HCT116 (cell line): Measurements from ENCODE around the gene DHCR24. TPM values are rescaled to one million over a fixed set of nuclear protein-coding genes. Genes with fewer than 3 reads are reported as not detected.

Experiments used
- ATAC-seq: fragments of 200-7000 bp; cut with Tn5 transposase; 2 replicates; pipeline ENCODE4 v1.9.1; 2020; ENCODE audit warnings: mild to moderate bottlenecking, moderate library complexity
- BruUV-seq: library from RNA; stranded (reverse); fragments of 400-500 nt; replicated peaks from 2 replicates; lab custom pipeline; 2021; lab: Mats Ljungman, UMichigan
- CTCF ChIA-PET: fragments of 300-600 bp; sonication (Branson Sonifier 250); formaldehyde crosslinking; loops from one replicate; lab custom pipeline; 2021; ENCODE audit warnings: antibody characterized with exemption; lab: Charles Lee
- POLR2A ChIA-PET: fragments of 300-600, 350-600 bp; sonication (Branson Sonifier 250); formaldehyde crosslinking; loops from one replicate; lab custom pipeline; 2021; ENCODE audit warnings: antibody characterized with exemption; lab: Charles Lee
- RAD21 ChIA-PET, 2 experiments: fragments of 300-600 bp; sonication (Branson Sonifier 250); formaldehyde crosslinking; loops; one replicate each; lab custom pipeline; 2023; ENCODE audit warnings: low total read pairs in 2 of 2; ENCODE audit not compliant: uncharacterized antibody in 2 of 2, unreplicated experiment in 2 of 2, low non-redundant PET in 1 of 2; lab: Charles Lee
- DNase-seq: peaks from one replicate; pipeline ENCODE4 v3.0.0-alpha.2; 2010; ENCODE audit warnings: low read depth, low spot score
- H2AFZ ChIP-seq: fragments of 200-600 bp; shearing (Covaris generic), sonication (generic); 2 replicates; pipeline ENCODE4 v1.6.1; 2017; ENCODE audit warnings: low read depth, mixed run types, mixed read lengths, antibody characterized with exemption, low read length; ENCODE audit not compliant: poor library complexity, severe bottlenecking
- H3K27ac ChIP-seq: 2 replicates; pipeline ENCODE4 v1.5.1; 2012; ENCODE audit warnings: low read depth, low read length
- H3K27me3 ChIP-seq: fragments of 200-600 bp; sonication (generic); 2 replicates; pipeline ENCODE4 v1.6.1; 2016; ENCODE audit warnings: mixed run types, low read length, mixed read lengths; ENCODE audit not compliant: insufficient read depth
- H3K36me3 ChIP-seq, 2 experiments: fragments of 200-500 bp in 1 of 2; fragments of 200-600 bp in 1 of 2; sonication (Bioruptor generic) in 1 of 2; sonication (generic) in 1 of 2; 2 replicates each; pipeline versions ENCODE4 v1.5.1 to v1.6.1; 2014 to 2016; ENCODE audit warnings: low read length in 2 of 2, inconsistent platforms in 1 of 2, mixed read lengths in 1 of 2, mixed run types in 1 of 2; ENCODE audit not compliant: insufficient read depth in 2 of 2, control insufficient read depth in 1 of 2
- H3K4me1 ChIP-seq, 2 experiments: fragments of 200-600 bp in 1 of 2; sonication (generic) in 1 of 2; 2 replicates each; pipeline versions ENCODE4 v1.5.1 to v1.6.1; 2012 to 2017; ENCODE audit warnings: low read length in 2 of 2, inconsistent platforms in 1 of 2, mild to moderate bottlenecking in 1 of 2, mixed read lengths in 1 of 2, mixed run types in 1 of 2, moderate library complexity in 1 of 2; ENCODE audit not compliant: insufficient read depth in 2 of 2, control insufficient read depth in 1 of 2
- H3K4me2 ChIP-seq: fragments of 200-600 bp; sonication (generic); 2 replicates; pipeline ENCODE4 v1.6.1; 2017; ENCODE audit warnings: mixed run types, low read length, mixed read lengths
- H3K4me3 ChIP-seq, 2 experiments: fragments of 200-600 bp in 1 of 2; sonication (generic) in 1 of 2; replicated peaks in 1 of 2; 2 replicates each; pipeline ENCODE4 v1.5.1; 2011 to 2016; ENCODE audit warnings: low read length in 2 of 2, control low read depth in 1 of 2, low read depth in 1 of 2, mild to moderate bottlenecking in 1 of 2, mixed read lengths in 1 of 2, mixed run types in 1 of 2
- H3K79me2 ChIP-seq: fragments of 200-600 bp; sonication (generic); 2 replicates; pipeline ENCODE4 v1.6.1; 2017; ENCODE audit warnings: mild to moderate bottlenecking, mixed run types, low read length, moderate library complexity, mixed read lengths; ENCODE audit not compliant: insufficient read depth
- H3K9ac ChIP-seq: fragments of 200-600 bp; sonication (generic); 2 replicates; pipeline ENCODE4 v1.6.1; 2016; ENCODE audit warnings: low read length, mixed read lengths
- H3K9me2 ChIP-seq: fragments of 200-600 bp; sonication (generic), shearing (Covaris generic); 2 replicates; pipeline ENCODE4 v1.6.1; 2017; ENCODE audit warnings: mixed run types, mild to moderate bottlenecking, moderate library complexity; ENCODE audit not compliant: insufficient read depth
- H3K9me3 ChIP-seq, 2 experiments: fragments of 200-500 bp in 1 of 2; fragments of 200-600 bp in 1 of 2; sonication (Bioruptor generic) in 1 of 2; sonication (generic) in 1 of 2; 2 replicates each; pipeline ENCODE4 v1.6.1; 2014 to 2017; ENCODE audit warnings: low read length in 2 of 2, mixed read lengths in 2 of 2, inconsistent platforms in 1 of 2, low read depth in 1 of 2, mild to moderate bottlenecking in 1 of 2, mixed run types in 1 of 2, moderate library complexity in 1 of 2; ENCODE audit not compliant: control insufficient read depth in 1 of 2, insufficient read depth in 1 of 2
- H4K20me1 ChIP-seq: fragments of 200-600 bp; sonication (generic), shearing (Covaris generic); 2 replicates; pipeline ENCODE4 v1.6.1; 2017; ENCODE audit warnings: mixed run types, mild to moderate bottlenecking, moderate library complexity; ENCODE audit not compliant: insufficient read depth
- ELF1 ChIP-seq: IDR thresholded peaks from 2 replicates; pipeline ENCODE4 v1.6.1; 2012; ENCODE audit warnings: low read depth, borderline replicate concordance
- EZH2 ChIP-seq: fragments of 200-600 bp; sonication (generic); IDR thresholded peaks from 2 replicates; pipeline ENCODE4 v1.6.1; 2017; ENCODE audit warnings: antibody characterized with exemption, mixed run types
- RAD21 ChIP-seq: IDR thresholded peaks from 2 replicates; pipeline ENCODE4 v1.6.1; 2012; ENCODE audit warnings: low read depth, mild to moderate bottlenecking
- SIN3A ChIP-seq: IDR thresholded peaks from 2 replicates; pipeline ENCODE4 v1.6.1; 2012; ENCODE audit warnings: low read depth
- SRF ChIP-seq: IDR thresholded peaks from 2 replicates; pipeline ENCODE4 v1.6.1; 2012; ENCODE audit warnings: low read depth
- TCF7L2 ChIP-seq: IDR thresholded peaks from 2 replicates; pipeline ENCODE4 v1.7.0; 2011; ENCODE audit warnings: borderline replicate concordance, inconsistent platforms; ENCODE audit not compliant: insufficient read depth, insufficient read length; ENCODE audit errors: extremely low read depth
- intact Hi-C: fragments of 100-400 bp; cut with micrococcal nuclease; formaldehyde crosslinking; loops from 2 replicates; pipeline ENCODE4 v1.10.0; 2022
- total RNA-seq: library from RNA; stranded (reverse); gene quantifications from one replicate; pipeline ENCODE4 v1.2.1, GENCODE V29; 2021; ENCODE audit not compliant: unreplicated experiment
- TF ChIP-seq, protein P1 (sequence below): IDR thresholded peaks from 2 replicates; pipeline ENCODE4 v1.6.1; 2012; ENCODE audit warnings: low read depth
- TF ChIP-seq, protein P2 (sequence below): IDR thresholded peaks from 2 replicates; pipeline ENCODE4 v1.6.1; 2012
- TF ChIP-seq, protein P3 (sequence below), 3 experiments: fragments of 200-600 bp in 1 of 3; sonication (generic) in 1 of 3; IDR thresholded peaks in 2 of 3; conservative IDR thresholded peaks in 1 of 3; 2 replicates each; pipeline ENCODE4 v1.5.1; 2012 to 2017; ENCODE audit warnings: low read depth in 2 of 3, low read length in 2 of 3, antibody characterized with exemption in 1 of 3, borderline replicate concordance in 1 of 3, control low read depth in 1 of 3, mild to moderate bottlenecking in 1 of 3, mixed read lengths in 1 of 3, mixed run types in 1 of 3, moderate library complexity in 1 of 3; ENCODE audit not compliant: insufficient read depth in 1 of 3

Gene DHCR24
- total RNA-seq, 1 experiment from 2014 or later: 132 TPM

DNA sequence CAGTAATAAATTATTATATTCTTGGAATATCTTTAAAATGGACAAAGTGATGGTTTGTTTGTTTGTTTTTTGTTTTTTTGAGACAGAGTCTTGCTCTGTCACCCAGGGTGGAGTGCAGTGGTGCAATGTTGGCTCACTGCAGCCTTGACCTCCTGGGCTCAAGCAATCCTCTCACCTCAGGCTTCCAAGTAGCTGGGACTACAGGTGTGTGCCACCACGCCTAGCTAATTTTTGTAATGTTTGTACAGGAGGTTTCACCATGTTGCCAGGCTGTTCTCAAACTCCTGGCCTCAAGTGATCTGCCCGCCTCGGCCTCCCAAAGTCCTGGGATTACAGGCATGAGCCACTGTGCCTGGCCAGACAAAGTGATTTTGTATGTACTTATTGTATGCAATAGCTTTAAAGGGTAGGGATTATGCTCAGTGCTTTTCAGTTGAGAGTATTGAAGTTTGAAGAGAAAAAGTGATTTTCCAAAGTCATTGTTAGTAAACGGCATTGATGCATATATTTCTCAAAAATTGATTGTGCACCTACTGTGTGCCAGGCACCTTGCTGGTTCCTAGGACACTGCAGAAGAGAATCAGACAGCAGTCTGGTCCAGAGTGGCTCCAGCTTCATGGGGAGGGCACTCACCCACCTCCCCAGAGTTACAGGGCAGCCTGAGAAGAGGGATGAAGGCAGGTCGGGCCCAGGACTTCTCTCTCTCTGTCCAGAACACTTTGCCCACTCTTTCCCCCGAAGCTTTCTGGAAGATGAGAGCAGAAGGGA lies 51.7 kb downstream of the DHCR24 start:
- no peak overlapping the region for H3K4me2 ChIP-seq
- TF ChIP-seq, protein P1, sequence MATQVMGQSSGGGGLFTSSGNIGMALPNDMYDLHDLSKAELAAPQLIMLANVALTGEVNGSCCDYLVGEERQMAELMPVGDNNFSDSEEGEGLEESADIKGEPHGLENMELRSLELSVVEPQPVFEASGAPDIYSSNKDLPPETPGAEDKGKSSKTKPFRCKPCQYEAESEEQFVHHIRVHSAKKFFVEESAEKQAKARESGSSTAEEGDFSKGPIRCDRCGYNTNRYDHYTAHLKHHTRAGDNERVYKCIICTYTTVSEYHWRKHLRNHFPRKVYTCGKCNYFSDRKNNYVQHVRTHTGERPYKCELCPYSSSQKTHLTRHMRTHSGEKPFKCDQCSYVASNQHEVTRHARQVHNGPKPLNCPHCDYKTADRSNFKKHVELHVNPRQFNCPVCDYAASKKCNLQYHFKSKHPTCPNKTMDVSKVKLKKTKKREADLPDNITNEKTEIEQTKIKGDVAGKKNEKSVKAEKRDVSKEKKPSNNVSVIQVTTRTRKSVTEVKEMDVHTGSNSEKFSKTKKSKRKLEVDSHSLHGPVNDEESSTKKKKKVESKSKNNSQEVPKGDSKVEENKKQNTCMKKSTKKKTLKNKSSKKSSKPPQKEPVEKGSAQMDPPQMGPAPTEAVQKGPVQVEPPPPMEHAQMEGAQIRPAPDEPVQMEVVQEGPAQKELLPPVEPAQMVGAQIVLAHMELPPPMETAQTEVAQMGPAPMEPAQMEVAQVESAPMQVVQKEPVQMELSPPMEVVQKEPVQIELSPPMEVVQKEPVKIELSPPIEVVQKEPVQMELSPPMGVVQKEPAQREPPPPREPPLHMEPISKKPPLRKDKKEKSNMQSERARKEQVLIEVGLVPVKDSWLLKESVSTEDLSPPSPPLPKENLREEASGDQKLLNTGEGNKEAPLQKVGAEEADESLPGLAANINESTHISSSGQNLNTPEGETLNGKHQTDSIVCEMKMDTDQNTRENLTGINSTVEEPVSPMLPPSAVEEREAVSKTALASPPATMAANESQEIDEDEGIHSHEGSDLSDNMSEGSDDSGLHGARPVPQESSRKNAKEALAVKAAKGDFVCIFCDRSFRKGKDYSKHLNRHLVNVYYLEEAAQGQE: no peak
- no peak for TF ChIP-seq TCF7L2
- no peak for ATAC-seq

DNA sequence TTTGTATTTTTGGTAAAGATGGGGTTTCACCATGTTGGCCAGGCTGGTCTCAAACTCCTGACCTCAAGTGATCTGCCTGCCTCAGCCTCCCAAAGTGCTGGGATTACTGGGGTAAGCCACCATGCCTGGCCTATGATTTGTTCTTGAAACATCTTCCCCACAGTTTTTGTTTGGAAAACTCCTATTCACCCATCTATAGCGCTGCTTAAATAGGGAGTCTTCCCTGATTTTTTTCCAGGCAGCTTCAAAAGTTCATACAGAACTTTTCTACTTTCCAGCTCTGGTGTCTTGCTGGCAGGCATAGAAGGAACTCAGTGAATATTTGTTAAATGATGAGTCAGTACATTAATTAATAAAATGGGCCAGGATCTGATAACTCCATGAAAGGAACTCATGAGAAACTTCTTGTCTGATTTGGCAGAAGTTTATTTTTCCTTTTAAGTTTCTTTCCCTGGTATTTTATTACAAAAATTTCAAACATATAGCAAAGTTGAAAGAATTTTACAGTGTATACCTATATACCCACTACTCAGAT lies 52.9 kb downstream of the DHCR24 start:
- TF ChIP-seq, protein P2, sequence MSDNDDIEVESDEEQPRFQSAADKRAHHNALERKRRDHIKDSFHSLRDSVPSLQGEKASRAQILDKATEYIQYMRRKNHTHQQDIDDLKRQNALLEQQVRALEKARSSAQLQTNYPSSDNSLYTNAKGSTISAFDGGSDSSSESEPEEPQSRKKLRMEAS: no peak
- no peak for TF ChIP-seq TCF7L2
- TF ChIP-seq SIN3A: no peak
- TF ChIP-seq EZH2: no peak
- TF ChIP-seq SRF: no peak
- no peak for TF ChIP-seq ELF1
- TF ChIP-seq RAD21: no peak
- TF ChIP-seq, protein P3, sequence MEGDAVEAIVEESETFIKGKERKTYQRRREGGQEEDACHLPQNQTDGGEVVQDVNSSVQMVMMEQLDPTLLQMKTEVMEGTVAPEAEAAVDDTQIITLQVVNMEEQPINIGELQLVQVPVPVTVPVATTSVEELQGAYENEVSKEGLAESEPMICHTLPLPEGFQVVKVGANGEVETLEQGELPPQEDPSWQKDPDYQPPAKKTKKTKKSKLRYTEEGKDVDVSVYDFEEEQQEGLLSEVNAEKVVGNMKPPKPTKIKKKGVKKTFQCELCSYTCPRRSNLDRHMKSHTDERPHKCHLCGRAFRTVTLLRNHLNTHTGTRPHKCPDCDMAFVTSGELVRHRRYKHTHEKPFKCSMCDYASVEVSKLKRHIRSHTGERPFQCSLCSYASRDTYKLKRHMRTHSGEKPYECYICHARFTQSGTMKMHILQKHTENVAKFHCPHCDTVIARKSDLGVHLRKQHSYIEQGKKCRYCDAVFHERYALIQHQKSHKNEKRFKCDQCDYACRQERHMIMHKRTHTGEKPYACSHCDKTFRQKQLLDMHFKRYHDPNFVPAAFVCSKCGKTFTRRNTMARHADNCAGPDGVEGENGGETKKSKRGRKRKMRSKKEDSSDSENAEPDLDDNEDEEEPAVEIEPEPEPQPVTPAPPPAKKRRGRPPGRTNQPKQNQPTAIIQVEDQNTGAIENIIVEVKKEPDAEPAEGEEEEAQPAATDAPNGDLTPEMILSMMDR (IDR thresholded peaks at IDR 0.05 in 2 of 3, conservative IDR thresholded peaks at IDR 0.05 in 1 of 3; ENCODE audit: borderline replicate concordance in 1 of 3, insufficient read depth in 1 of 3, low read depth in 2 of 3, low read length in 2 of 3): no peak
- H3K79me2 ChIP-seq: no peaks in the 10 kb centered on the region
- no peak for DNase-seq
- no peak overlapping the region for H3K9ac ChIP-seq
- no peaks in the 10 kb centered on the region; a peak in 1 of 4 replicates for H3K9me3 ChIP-seq
- no peak for ATAC-seq
- POLR2A ChIA-PET: no interaction called here
- H3K36me3 ChIP-seq: no peaks in the 10 kb centered on the region
- no TSS peak for BruUV-seq
- no peak overlapping the region for H3K4me3 ChIP-seq
- no peaks in the 10 kb centered on the region for H4K20me1 ChIP-seq
- H3K27ac ChIP-seq: no peak overlapping the region
- no peaks in the 10 kb centered on the region for H3K4me1 ChIP-seq
- CTCF ChIA-PET: no interaction called here
- no peaks in the 10 kb centered on the region; the same call in 1 of the 2 replicates for H3K9me2 ChIP-seq
- no peak overlapping the region for H3K4me2 ChIP-seq
- intact Hi-C loops: no loop called here
- no peak overlapping the region for H2AFZ ChIP-seq
- H3K27me3 ChIP-seq: no peaks in the 10 kb centered on the region
- RAD21 ChIA-PET: no interaction called here

More for the DNA sequence above, 51.7 kb downstream of the DHCR24 start:
- Histone ChIP-seq H2AFZ (no peak overlapping the region), H3K4me1 (no peaks in the 10 kb centered on the region), H3K9me2 (no peaks in the 10 kb centered on the region; the same call in 1 of the 2 replicates), H3K9me3 (no peaks in the 10 kb centered on the region; a peak in 1 of 4 replicates), H3K79me2 (no peaks in the 10 kb centered on the region), H3K4me3 (no peak overlapping the region), H3K36me3 (no peaks in the 10 kb centered on the region), H3K9ac (no peak overlapping the region), H3K27me3 (no peaks in the 10 kb centered on the region), H4K20me1 (no peaks in the 10 kb centered on the region), H3K27ac (no peak overlapping the region)
- CTCF ChIA-PET: no interaction called here
- RAD21 ChIA-PET: no interaction called here
- no TSS peak for BruUV-seq
- intact Hi-C loops: no loop called here
- POLR2A ChIA-PET: no interaction called here
- DNase-seq: no peak
